Natural killer cell (primary cell): ENCODE measurements around the gene LRRC4B. TPM values are rescaled to one million over a fixed set of nuclear protein-coding genes. Genes with fewer than 3 reads are reported as not detected.

Source experiments
- ATAC-seq, 3 donors: fragments of 150-1000 bp in 2 of 3; fragments of 200-7000 bp in 1 of 3; cut with Tn5 transposase; 1 replicate in 1 of 3; 2 replicates in 2 of 3; pipeline ENCODE4 v1.10.0; 2021; ENCODE audit warnings: mild to moderate bottlenecking in 2 of 3, moderate library complexity in 2 of 3
- DNase-seq, 2 donors: peaks; one replicate each; pipeline versions ENCODE4 v3.0.0 to v3.0.0-alpha.2; 2013 to 2021; ENCODE audit warnings: mixed read lengths in 1 of 2
- H3K27ac ChIP-seq: one replicate; pipeline ENCODE4 v1.5.1; 2013; ENCODE audit warnings: mild to moderate bottlenecking, low read length
- H3K27me3 ChIP-seq: one replicate; pipeline ENCODE4 v1.6.1; 2013; ENCODE audit warnings: low read length; ENCODE audit not compliant: control insufficient read depth, insufficient read depth
- H3K36me3 ChIP-seq: one replicate; pipeline ENCODE4 v1.6.1; 2013; ENCODE audit warnings: low read length; ENCODE audit not compliant: control insufficient read depth, insufficient read depth
- H3K4me1 ChIP-seq: one replicate; pipeline ENCODE4 v1.6.1; 2013; ENCODE audit warnings: low read length; ENCODE audit not compliant: control insufficient read depth, insufficient read depth
- H3K4me3 ChIP-seq: one replicate; pipeline ENCODE4 v1.5.1; 2013; ENCODE audit warnings: low read length
- H3K9me3 ChIP-seq: one replicate; pipeline ENCODE4 v1.6.1; 2013; ENCODE audit warnings: low read length; ENCODE audit not compliant: control insufficient read depth, insufficient read depth
- H3K27ac Mint-ChIP-seq, 2 donors: one replicate each; pipeline ENCODE4 v1.8.0; 2022; ENCODE audit warnings: mild to moderate bottlenecking in 2 of 2, mixed read lengths in 2 of 2, moderate library complexity in 1 of 2
- H3K27me3 Mint-ChIP-seq, 2 donors: one replicate each; pipeline ENCODE4 v1.8.0; 2022; ENCODE audit warnings: low read depth in 2 of 2, mixed read lengths in 2 of 2
- H3K36me3 Mint-ChIP-seq: one replicate; pipeline ENCODE4 v1.8.0; 2022; ENCODE audit warnings: mixed read lengths
- H3K4me1 Mint-ChIP-seq, 2 donors: one replicate each; pipeline ENCODE4 v1.8.0; 2022; ENCODE audit warnings: mixed read lengths in 2 of 2
- H3K4me3 Mint-ChIP-seq: one replicate; pipeline ENCODE4 v1.8.0; 2022; ENCODE audit warnings: mild to moderate bottlenecking, moderate library complexity, mixed read lengths
- H3K9me3 Mint-ChIP-seq, 2 donors: one replicate each; pipeline ENCODE4 v1.8.0; 2022; ENCODE audit warnings: mixed read lengths in 2 of 2
- CTCF ChIP-seq: fragments of 200-600 bp; IDR thresholded peaks from one replicate; pipeline ENCODE4 v1.8.0; 2022; ENCODE audit warnings: antibody characterized with exemption
- WGBS: methylation state at CpG from one replicate; pipeline ENCODE4 v1.1.7; 2013; ENCODE audit warnings: missing lambda C conversion rate; ENCODE audit not compliant: insufficient coverage; 5-methylcytosine and 5-hydroxymethylcytosine counted together
- intact Hi-C: fragments of 100-400 bp; cut with micrococcal nuclease; formaldehyde crosslinking; loops from one replicate; pipeline ENCODE4 v1.14.2; 2022
- total RNA-seq, 4 donors: library from RNA; stranded (reverse); fragments of 120-200 nt in 1 of 4; gene quantifications; one replicate each; pipeline versions ENCODE4 v1.2.3 to v1.2.4, GENCODE V29; 2013 to 2022

The LRRC4B gene
- total RNA-seq, 3 donors from 2014 or later (not counting 1 experiment from before 2014, with no cell fraction given), result not detected

- peaks cover 0 to 2% of the 10 kb centered on the region in 2 donors for H3K27me3 Mint-ChIP-seq
- H3K27ac Mint-ChIP-seq, result peak overlapping the region; percentile 43 to 83
Observed at GRCh38 chr19:50509366-50509765, 58.9 kb downstream of the LRRC4B start.

GRCh38 chr19:50508843-50509190 lies 59.4 kb downstream of the LRRC4B start:
- intact Hi-C loops, result no loop called here
- Mint-ChIP-seq H3K4me1 (peaks cover 19 to 34% of the 10 kb centered on the region in 2 donors), H3K27ac (peak overlapping the region; percentile 43 to 83), H3K36me3 (no peaks in the 10 kb centered on the region), H3K4me3 (peak overlapping the region; percentile 32), H3K27me3 (no peaks in the 10 kb centered on the region), H3K9me3 (no peaks in the 10 kb centered on the region)
- Histone ChIP-seq H3K4me1 (peaks cover 19% of the 10 kb centered on the region), H3K36me3 (no peaks in the 10 kb centered on the region), H3K27ac (no peak overlapping the region), H3K4me3 (no peak overlapping the region), H3K27me3 (no peaks in the 10 kb centered on the region), H3K9me3 (no peaks in the 10 kb centered on the region)
- no peak for DNase-seq
- no peak for TF ChIP-seq CTCF
- ATAC-seq, result no peak
- 98% methylated on average over 2 of the region's 3 CpGs for WGBS

More at GRCh38 chr19:50509366-50509765, 58.9 kb downstream of the LRRC4B start:
- peak overlapping the region; percentile 58 for H3K4me3 Mint-ChIP-seq
- DNase-seq (no peak), ATAC-seq (no peak)
- Histone ChIP-seq H3K36me3 (no peaks in the 10 kb centered on the region), H3K27ac (no peak overlapping the region), H3K4me1 (peaks cover 19% of the 10 kb centered on the region), H3K9me3 (no peaks in the 10 kb centered on the region), H3K27me3 (no peaks in the 10 kb centered on the region), H3K4me3 (no peak overlapping the region)
- peaks cover 19 to 34% of the 10 kb centered on the region in 2 donors for H3K4me1 Mint-ChIP-seq
- 89% methylated on average over 11 of the region's 11 CpGs for WGBS
- no peaks in the 10 kb centered on the region for H3K9me3 Mint-ChIP-seq
- intact Hi-C loops, result no loop called here
- no peaks in the 10 kb centered on the region for H3K36me3 Mint-ChIP-seq
- no peak for TF ChIP-seq CTCF

GRCh38 chr19:50507376-50507775 lies 60.9 kb downstream of the LRRC4B start:
- H3K4me1 ChIP-seq, result peaks cover 19% of the 10 kb centered on the region
- Mint-ChIP-seq H3K27ac (peak overlapping the region in 1 of 2 donors; percentile 83), H3K36me3 (no peaks in the 10 kb centered on the region), H3K4me1 (peaks cover 19 to 34% of the 10 kb centered on the region in 2 donors), H3K9me3 (no peaks in the 10 kb centered on the region), H3K4me3 (no peak overlapping the region), H3K27me3 (no peaks in the 10 kb centered on the region)
- DNase-seq (no peak), ATAC-seq (no peak)
- no peak overlapping the region for H3K27ac ChIP-seq
- WGBS, result 94% methylated on average over 8 of the region's 8 CpGs
- no peaks in the 10 kb centered on the region for H3K9me3 ChIP-seq
- TF ChIP-seq CTCF, result no peak
- H3K27me3 ChIP-seq, result no peaks in the 10 kb centered on the region
- H3K36me3 ChIP-seq, result no peaks in the 10 kb centered on the region
- H3K4me3 ChIP-seq, result no peak overlapping the region
- intact Hi-C loops, result no loop called here

- no peaks in the 10 kb centered on the region for H3K36me3 Mint-ChIP-seq
- Histone ChIP-seq H3K4me1 (peaks cover 14% of the 10 kb centered on the region), H3K9me3 (no peaks in the 10 kb centered on the region), H3K27me3 (no peaks in the 10 kb centered on the region), H3K4me3 (no peak overlapping the region), H3K36me3 (no peaks in the 10 kb centered on the region), H3K27ac (no peak overlapping the region)
- DNase-seq, result no peak
- no peaks in the 10 kb centered on the region for H3K27me3 Mint-ChIP-seq
- intact Hi-C loops, result no loop called here
- no peak overlapping the region for H3K27ac Mint-ChIP-seq
- no peaks in the 10 kb centered on the region for H3K9me3 Mint-ChIP-seq
- no peak for TF ChIP-seq CTCF
- no peak overlapping the region for H3K4me3 Mint-ChIP-seq
- peaks cover 15 to 32% of the 10 kb centered on the region in 2 donors for H3K4me1 Mint-ChIP-seq
- 91% methylated on average over 6 of the region's 10 CpGs for WGBS
- no peak for ATAC-seq
Observed at GRCh38 chr19:50506700-50507099, 61.5 kb downstream of the LRRC4B start.
